ENCODE data around the gene LINGO1.

The LINGO1 gene

DNA sequence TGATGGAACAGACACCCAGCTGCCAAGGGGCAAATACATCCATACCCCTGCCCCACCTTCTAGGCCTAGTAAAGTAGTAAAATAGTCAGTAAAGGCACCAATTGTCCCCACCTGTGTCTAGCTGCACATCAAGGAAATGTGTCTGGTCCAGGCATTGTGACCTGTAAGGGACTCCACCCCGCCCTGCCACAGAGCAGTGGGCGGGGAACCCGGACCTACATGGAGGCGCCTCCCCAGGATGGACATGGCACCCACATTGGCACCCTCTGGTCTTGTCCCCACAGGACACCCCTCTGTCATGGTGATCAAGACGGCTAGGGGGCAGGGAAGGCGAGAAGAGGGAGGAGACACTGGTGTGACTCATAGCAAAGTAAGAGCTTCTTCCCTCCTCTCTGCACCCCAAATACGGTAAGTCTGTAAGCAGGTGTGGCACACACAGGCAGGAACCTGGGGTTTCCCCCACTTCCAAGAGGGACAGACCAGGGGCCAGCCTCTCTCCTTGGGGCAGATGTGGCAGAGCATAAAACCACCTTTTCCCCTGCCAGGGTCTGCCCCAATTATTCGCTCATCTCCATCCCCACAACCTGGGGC is 13.5 kb upstream of the LINGO1 start:
- TF ChIP-seq, protein P1, sequence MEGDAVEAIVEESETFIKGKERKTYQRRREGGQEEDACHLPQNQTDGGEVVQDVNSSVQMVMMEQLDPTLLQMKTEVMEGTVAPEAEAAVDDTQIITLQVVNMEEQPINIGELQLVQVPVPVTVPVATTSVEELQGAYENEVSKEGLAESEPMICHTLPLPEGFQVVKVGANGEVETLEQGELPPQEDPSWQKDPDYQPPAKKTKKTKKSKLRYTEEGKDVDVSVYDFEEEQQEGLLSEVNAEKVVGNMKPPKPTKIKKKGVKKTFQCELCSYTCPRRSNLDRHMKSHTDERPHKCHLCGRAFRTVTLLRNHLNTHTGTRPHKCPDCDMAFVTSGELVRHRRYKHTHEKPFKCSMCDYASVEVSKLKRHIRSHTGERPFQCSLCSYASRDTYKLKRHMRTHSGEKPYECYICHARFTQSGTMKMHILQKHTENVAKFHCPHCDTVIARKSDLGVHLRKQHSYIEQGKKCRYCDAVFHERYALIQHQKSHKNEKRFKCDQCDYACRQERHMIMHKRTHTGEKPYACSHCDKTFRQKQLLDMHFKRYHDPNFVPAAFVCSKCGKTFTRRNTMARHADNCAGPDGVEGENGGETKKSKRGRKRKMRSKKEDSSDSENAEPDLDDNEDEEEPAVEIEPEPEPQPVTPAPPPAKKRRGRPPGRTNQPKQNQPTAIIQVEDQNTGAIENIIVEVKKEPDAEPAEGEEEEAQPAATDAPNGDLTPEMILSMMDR (IDR thresholded peaks at IDR 0.05; ENCODE audit: low read depth, low read length): no peak
- H3K4me3 ChIP-seq (ENCODE audit: low read depth, low read length): no peak overlapping the region

- TF ChIP-seq, protein P1 (IDR thresholded peaks at IDR 0.05; ENCODE audit: low read depth, low read length): no peak
- H3K4me3 ChIP-seq (ENCODE audit: low read depth, low read length): no peak overlapping the region
Observed at GRCh38 chr15:77645602-77646001, 12.9 kb upstream of the LINGO1 start.

GRCh38 chr15:77644543-77645247 is 12.0 kb upstream of the LINGO1 start:
- TF ChIP-seq, protein P1 (IDR thresholded peaks at IDR 0.05; ENCODE audit: low read depth, low read length): no peak
- H3K4me3 ChIP-seq (ENCODE audit: low read depth, low read length): no peak overlapping the region

DNA sequence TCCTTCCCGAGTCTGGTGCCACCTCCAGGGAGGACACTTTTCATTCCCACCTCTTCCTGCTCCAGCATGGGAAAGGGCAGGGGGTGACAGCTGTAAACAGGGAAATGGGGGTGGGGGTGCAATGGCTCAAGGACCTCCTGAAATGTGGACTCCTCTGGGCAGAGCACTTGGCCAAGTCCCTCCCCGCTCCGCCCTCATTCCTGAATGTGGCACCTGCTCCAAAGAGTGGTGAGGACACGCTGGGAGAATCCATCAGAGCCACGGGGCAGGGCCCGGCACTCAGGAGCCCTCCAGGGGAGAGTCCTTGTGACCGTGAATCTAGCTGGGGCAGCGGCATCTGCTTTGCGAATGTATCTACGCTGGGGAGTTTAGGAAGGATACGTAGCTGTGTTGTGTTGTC is 11.1 kb upstream of the LINGO1 start:
- no peak overlapping the region for H3K4me3 ChIP-seq (ENCODE audit: low read depth, low read length)
- TF ChIP-seq, protein P1 (IDR thresholded peaks at IDR 0.05; ENCODE audit: low read depth, low read length): no peak

DNA sequence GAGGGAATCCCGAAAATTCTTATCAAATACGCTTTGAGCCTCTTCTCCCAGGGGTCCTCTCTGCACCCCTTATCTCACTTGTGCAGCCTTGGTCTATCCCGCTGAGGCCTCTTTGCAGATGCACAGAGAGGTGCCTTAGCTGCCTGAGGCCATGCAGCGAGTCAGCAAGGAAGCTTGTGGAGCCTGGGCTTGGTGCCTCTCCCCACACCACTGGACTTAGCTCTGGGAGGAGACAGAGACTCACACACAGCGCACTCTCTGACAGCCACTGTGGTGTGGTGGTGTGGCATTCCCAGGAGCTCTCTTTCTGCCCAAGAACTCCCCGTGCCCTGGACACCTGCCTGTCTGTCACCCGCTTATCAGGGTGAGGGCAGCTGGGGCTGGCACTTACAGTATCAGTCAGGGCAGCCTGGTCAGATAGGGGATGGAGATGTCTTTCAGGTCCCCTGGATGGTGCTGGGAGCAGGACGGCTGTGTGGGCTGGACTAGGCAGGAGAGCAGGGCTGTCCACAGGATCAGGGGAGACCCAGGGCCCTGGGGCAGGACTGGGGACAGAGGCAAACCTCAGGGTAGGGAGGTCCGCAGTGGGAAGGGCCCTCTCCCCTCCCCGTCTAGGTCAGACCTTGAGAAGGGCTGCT is 10.2 kb upstream of the LINGO1 start:
- H3K4me3 ChIP-seq (ENCODE audit: low read depth, low read length): no peak overlapping the region
- TF ChIP-seq, protein P1 (IDR thresholded peaks at IDR 0.05; ENCODE audit: low read depth, low read length): no peak

- H3K4me3 ChIP-seq (ENCODE audit: low read depth, low read length): no peak overlapping the region
- TF ChIP-seq, protein P1 (IDR thresholded peaks at IDR 0.05; ENCODE audit: low read depth, low read length): no peak
Observed at GRCh38 chr15:77641999-77642398, 9.3 kb upstream of the LINGO1 start.

DNA sequence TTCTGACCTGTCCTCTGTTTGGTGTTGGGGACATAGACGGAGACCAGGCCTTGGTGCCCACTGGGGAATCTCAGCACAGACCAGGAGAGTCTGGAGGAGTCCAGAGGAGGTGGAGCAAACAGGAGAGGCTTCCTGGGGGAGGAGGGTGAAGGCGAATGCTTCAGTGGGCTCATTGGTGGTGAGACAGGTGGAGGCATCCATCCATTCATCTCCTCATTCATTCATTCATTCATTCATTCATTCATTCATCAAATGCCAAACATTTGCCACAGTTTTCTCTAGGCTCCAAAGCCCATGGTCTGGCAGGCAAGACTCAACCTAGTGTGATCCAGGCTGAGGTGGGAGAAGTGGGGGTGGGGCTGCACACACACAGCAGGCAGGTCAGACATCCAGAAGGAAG is 7.9 kb upstream of the LINGO1 start:
- TF ChIP-seq, protein P1 (IDR thresholded peaks at IDR 0.05; ENCODE audit: low read depth, low read length): no peak
- no peak overlapping the region for H3K4me3 ChIP-seq (ENCODE audit: low read depth, low read length)
